ENCODE results near the gene DTNBP1.

DTNBP1 gene

DNA sequence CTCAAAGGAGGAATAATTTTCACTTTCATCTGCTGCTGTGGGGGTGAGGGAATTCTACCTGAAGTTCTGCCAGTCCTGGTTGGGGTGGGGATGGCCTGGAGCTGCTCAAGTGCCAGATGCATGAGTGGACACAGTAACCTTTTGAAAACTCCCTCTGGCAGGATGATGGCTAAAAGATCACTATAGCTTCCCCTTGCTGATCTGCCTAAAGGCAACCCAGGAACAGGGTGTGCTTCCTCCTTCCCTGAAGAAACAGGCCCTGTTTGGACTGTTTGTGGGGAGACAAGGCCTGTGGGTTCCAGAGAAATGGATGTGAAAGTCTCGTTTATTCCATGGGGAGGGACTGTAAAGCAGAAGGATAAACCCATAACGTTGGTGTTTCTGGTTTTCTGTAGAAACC is 176.9 kb downstream of the DTNBP1 start:
- peaks cover 81% of the 10 kb centered on the region for H3K36me3 ChIP-seq
- H3K27me3 ChIP-seq: no peaks in the 10 kb centered on the region
- no peak overlapping the region for H3K4me2 ChIP-seq
- peaks cover 97% of the 10 kb centered on the region for H4K20me1 ChIP-seq
- no peak overlapping the region for H3K4me3 ChIP-seq
- H3K27ac ChIP-seq: no peak overlapping the region
- peaks cover 30% of the 10 kb centered on the region for H3K4me1 ChIP-seq
- TF ChIP-seq Cebpa-rat (IDR thresholded peaks at IDR 0.05): no peak
- H3K9ac ChIP-seq: no peak overlapping the region
- H3K9me3 ChIP-seq: no peaks in the 10 kb centered on the region

DNA sequence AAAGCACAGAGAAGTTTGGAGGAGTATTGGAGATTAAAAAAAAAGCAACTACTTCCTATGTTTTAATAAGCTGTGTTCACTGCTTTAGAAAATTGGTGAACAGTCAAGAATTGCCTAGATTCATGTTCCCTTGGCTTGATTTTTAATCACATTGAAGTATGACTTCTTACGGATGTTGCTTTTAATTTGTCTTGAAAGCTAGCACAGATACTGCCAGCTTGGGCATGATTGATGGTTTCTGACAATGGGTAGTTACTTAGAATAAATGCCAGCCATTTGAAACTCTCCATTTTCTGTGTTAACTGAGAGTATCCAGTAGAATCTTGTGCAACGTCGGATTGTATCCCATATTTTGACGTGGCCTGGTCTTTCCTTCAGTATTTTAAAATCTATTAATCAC is 178.0 kb downstream of the DTNBP1 start:
- Histone ChIP-seq H3K9me3 (no peaks in the 10 kb centered on the region), H3K4me3 (no peak overlapping the region), H3K36me3 (peaks cover 85% of the 10 kb centered on the region), H3K27me3 (no peaks in the 10 kb centered on the region), H3K4me1 (peaks cover 19% of the 10 kb centered on the region), H4K20me1 (peaks cover 97% of the 10 kb centered on the region), H3K9ac (no peak overlapping the region), H3K4me2 (no peak overlapping the region), H3K27ac (no peak overlapping the region)
- no peak for TF ChIP-seq Cebpa-rat (IDR thresholded peaks at IDR 0.05)

DNA sequence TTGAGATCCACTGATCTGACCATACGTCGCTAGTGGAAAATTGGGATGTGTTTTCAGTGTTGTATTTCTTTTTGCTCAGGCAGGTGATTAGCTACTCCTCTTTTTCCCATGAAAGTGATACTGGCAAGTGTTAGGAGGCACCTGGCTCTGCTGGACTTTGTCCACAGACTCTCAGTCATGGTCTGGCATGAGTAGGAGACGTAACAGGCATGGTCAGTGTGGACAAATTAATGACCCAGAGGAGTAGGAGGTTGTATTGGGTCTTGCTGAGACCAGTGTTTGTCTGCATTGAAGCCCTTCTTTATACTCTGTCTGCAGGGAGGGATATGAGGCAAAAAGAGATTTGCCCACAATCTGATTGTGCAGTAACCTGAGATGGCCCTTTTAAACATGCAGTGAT is 178.7 kb downstream of the DTNBP1 start:
- Histone ChIP-seq H3K27ac (no peak overlapping the region), H3K9me3 (no peaks in the 10 kb centered on the region), H3K4me1 (peaks cover 12% of the 10 kb centered on the region; the same call in 1 of the 2 replicates), H4K20me1 (peaks cover 95% of the 10 kb centered on the region), H3K27me3 (no peaks in the 10 kb centered on the region), H3K4me3 (no peak overlapping the region), H3K9ac (no peak overlapping the region), H3K4me2 (no peak overlapping the region), H3K36me3 (peaks cover 83% of the 10 kb centered on the region)
- no peak for TF ChIP-seq Cebpa-rat (IDR thresholded peaks at IDR 0.05)

GRCh38 chr6:15483060-15483459 is 179.8 kb downstream of the DTNBP1 start:
- no peak for TF ChIP-seq Cebpa-rat (IDR thresholded peaks at IDR 0.05)
- Histone ChIP-seq H3K9me3 (no peaks in the 10 kb centered on the region), H3K4me2 (no peak overlapping the region), H3K36me3 (peaks cover 83% of the 10 kb centered on the region), H4K20me1 (peaks cover 95% of the 10 kb centered on the region), H3K9ac (no peak overlapping the region), H3K4me3 (no peak overlapping the region), H3K27ac (no peak overlapping the region), H3K27me3 (no peaks in the 10 kb centered on the region), H3K4me1 (peaks cover 7% of the 10 kb centered on the region)

GRCh38 chr6:15481390-15482291 is 181.2 kb downstream of the DTNBP1 start:
- no peak for TF ChIP-seq Cebpa-rat (IDR thresholded peaks at IDR 0.05)
- H3K4me1 ChIP-seq: peaks cover 21% of the 10 kb centered on the region
- H3K27ac ChIP-seq: no peak overlapping the region
- H4K20me1 ChIP-seq: peaks cover 95% of the 10 kb centered on the region
- no peaks in the 10 kb centered on the region for H3K27me3 ChIP-seq
- H3K9me3 ChIP-seq: no peaks in the 10 kb centered on the region
- no peak overlapping the region for H3K4me3 ChIP-seq
- no peak overlapping the region for H3K4me2 ChIP-seq
- no peak overlapping the region for H3K9ac ChIP-seq
- peaks cover 74% of the 10 kb centered on the region for H3K36me3 ChIP-seq

DNA sequence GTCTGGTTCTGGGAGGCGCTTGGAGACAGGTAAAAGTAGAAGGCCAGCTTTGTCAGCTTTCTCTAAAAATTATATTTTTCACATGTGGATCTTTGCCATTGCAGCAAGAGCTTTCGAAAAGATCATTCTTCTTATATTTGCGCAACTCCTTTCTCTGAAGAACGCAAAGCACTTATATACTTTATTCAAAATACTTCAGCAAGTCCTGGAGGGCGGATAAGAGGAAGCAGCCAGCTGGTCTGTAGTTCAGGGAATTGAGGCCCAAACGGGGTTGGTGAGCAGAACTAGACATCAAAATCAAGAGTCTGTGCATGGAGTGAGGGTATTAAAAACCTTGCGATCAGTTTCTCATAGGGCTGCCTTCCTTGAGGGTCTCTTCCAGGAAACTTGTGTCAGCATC is 182.3 kb downstream of the DTNBP1 start:
- Histone ChIP-seq H4K20me1 (peaks cover 95% of the 10 kb centered on the region), H3K9me3 (no peaks in the 10 kb centered on the region), H3K27ac (no peak overlapping the region), H3K4me1 (peaks cover 27% of the 10 kb centered on the region), H3K4me2 (no peak overlapping the region), H3K4me3 (no peak overlapping the region), H3K27me3 (no peaks in the 10 kb centered on the region), H3K36me3 (peaks cover 65% of the 10 kb centered on the region), H3K9ac (no peak overlapping the region; the same call in 1 of the 2 replicates)
- no peak for TF ChIP-seq Cebpa-rat (IDR thresholded peaks at IDR 0.05)

- TF ChIP-seq Cebpa-rat (IDR thresholded peaks at IDR 0.05): no peak
- peaks cover 95% of the 10 kb centered on the region for H4K20me1 ChIP-seq
- no peak overlapping the region for H3K4me3 ChIP-seq
- H3K27me3 ChIP-seq: no peaks in the 10 kb centered on the region
- H3K27ac ChIP-seq: no peak overlapping the region
- H3K9me3 ChIP-seq: no peaks in the 10 kb centered on the region
- H3K4me2 ChIP-seq: no peak overlapping the region
- H3K36me3 ChIP-seq: peaks cover 69% of the 10 kb centered on the region
- no peak overlapping the region for H3K9ac ChIP-seq
- peaks cover 34% of the 10 kb centered on the region for H3K4me1 ChIP-seq
Measured at GRCh38 chr6:15479761-15480160, 183.1 kb downstream of the DTNBP1 start.

DNA sequence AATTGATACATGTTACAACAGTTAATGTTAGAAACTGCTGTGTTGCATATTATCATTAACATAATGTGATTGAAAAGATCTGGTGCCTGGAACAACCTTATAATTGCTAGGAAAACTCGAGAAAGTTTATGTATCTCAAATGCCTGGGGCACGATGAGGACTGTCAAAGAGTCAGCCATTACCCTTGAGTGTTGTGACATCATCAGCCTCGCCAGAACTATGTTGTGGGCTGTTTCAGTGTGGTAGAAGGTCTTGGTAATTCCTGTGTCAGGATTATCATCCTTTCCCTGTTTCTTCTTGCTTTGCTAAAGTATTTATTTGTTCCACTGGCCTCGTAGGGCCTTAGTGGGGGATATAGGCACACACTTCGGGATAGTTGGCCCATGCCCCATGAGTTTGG is 185.1 kb downstream of the DTNBP1 start:
- H3K9ac ChIP-seq: no peak overlapping the region
- peaks cover 53% of the 10 kb centered on the region for H3K4me1 ChIP-seq
- peaks cover 88% of the 10 kb centered on the region for H4K20me1 ChIP-seq
- H3K27me3 ChIP-seq: no peaks in the 10 kb centered on the region
- no peaks in the 10 kb centered on the region for H3K9me3 ChIP-seq
- H3K4me2 ChIP-seq: peak overlapping the region; percentile 72
- TF ChIP-seq Cebpa-rat (IDR thresholded peaks at IDR 0.05): no peak
- H3K27ac ChIP-seq: no peak overlapping the region; the same call in 1 of the 2 replicates
- peaks cover 69% of the 10 kb centered on the region for H3K36me3 ChIP-seq
- no peak overlapping the region for H3K4me3 ChIP-seq

DNA sequence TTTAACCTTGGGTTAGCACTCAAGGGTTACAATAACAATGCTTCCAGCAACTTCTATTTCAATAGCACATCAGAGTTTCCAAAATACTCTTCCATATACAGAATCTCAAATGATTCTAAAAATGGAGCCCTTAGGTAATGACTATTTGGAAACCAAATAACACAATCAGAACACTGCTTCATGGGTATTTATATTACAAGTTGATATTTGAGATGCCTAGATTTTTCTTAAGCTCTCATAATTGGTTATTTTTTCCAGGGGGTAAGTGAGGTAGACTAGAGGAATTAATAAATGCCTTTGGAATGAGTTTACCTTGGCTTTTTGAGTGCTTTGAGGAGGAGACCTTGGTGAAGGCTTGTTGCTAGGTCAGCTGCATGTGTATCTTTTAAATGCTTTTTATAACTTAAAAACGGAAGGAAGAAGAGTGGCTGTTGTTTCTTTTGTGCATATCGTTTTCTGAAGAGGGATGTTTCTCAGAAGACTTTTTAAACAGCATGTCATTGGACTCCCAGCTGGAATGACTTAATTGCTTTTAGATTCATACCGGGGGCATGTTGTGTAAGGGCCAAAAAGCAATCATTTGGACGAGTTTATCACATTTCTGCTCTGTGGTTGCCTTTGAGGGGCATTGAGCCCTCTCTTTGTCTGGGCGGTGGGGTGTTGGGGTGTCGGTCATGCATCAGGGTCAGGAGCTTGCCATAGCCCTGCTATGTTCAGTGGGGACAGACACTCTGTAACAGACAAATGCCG is 186.0 kb downstream of the DTNBP1 start:
- Histone ChIP-seq H3K27ac (peak overlapping the region; percentile 76), H3K9me3 (no peaks in the 10 kb centered on the region), H3K4me3 (peak overlapping the region; percentile 35), H4K20me1 (peaks cover 88% of the 10 kb centered on the region), H3K4me2 (peak overlapping the region; percentile 72), H3K27me3 (no peaks in the 10 kb centered on the region), H3K4me1 (peaks cover 62% of the 10 kb centered on the region), H3K9ac (peak overlapping the region; percentile 52; the same call in 1 of the 2 replicates), H3K36me3 (peaks cover 72% of the 10 kb centered on the region)
- TF ChIP-seq Cebpa-rat (IDR thresholded peaks at IDR 0.05): no peak

DNA sequence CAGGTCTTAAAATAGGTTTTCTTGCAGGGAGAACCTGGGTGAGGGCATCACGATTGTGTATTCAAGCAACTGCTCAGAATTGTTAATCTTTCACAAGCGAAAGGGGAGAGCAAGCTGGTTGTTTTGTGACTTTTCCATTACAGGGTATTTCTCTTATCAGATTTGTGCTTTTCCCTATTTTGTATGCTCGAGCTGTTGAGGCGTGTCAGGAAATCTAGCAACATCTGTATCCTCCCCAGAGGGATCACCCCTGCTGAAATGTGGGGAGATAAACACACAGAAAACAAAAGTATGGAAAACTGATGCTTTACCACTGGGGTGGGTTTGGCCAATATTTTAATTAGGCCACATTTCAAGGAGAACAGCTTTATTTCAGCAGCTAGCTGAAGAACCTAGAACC is 187.0 kb downstream of the DTNBP1 start:
- Histone ChIP-seq H3K4me3 (peak overlapping the region; percentile 35; the same call in 1 of the 2 replicates), H3K9ac (peak overlapping the region; percentile 38), H3K27ac (peak overlapping the region; percentile 76), H3K36me3 (peaks cover 74% of the 10 kb centered on the region), H3K27me3 (no peaks in the 10 kb centered on the region), H3K4me1 (peaks cover 66% of the 10 kb centered on the region), H4K20me1 (peaks cover 88% of the 10 kb centered on the region), H3K4me2 (peak overlapping the region; percentile 72), H3K9me3 (no peaks in the 10 kb centered on the region)
- TF ChIP-seq Cebpa-rat (IDR thresholded peaks at IDR 0.05): no peak

All from BLaER1 (cell line).